OCI-LY3 (cell line): ENCODE data around the gene PPP2R2C.

ENCODE experiments used
- CTCF ChIP-seq: fragments of 200-600, 300-600 bp; sonication (generic); IDR thresholded peaks from 2 replicates; pipeline ENCODE4 v1.5.1; 2014; ENCODE audit warnings: antibody characterized with exemption, low read length, low read depth
- EZH2phosphoT487 ChIP-seq: fragments of 200-600 bp; shearing (Covaris generic); IDR thresholded peaks from 2 replicates; pipeline ENCODE4 v1.6.1; 2018; ENCODE audit warnings: antibody characterized with exemption, mixed run types, low read depth

GRCh38 chr4:6421397-6421796 is 51.0 kb downstream of the PPP2R2C start:
- TF ChIP-seq CTCF (no peak), EZH2phosphoT487 (no peak)
